HG02678 (cell line): Measurements from ENCODE around the gene EBF3.
"Not testable (repeated sequence)": the region's sequence is repeated elsewhere in the genome, so short reads cannot be mapped to it uniquely, and the experiment has no call there.

Experiments
- ATAC-seq: cut with Tn5 transposase; IDR thresholded peaks from one replicate; pipeline ENCODE4 v1.9.1; 2021; ENCODE audit warnings: mild to moderate bottlenecking, moderate library complexity; ENCODE audit not compliant: unreplicated experiment

The EBF3 gene

GRCh38 chr10:129932751-129933433 lies 31.2 kb downstream of the EBF3 start:
- ATAC-seq: no peak

GRCh38 chr10:129932182-129932581 lies 31.9 kb downstream of the EBF3 start:
- ATAC-seq: no peak

DNA sequence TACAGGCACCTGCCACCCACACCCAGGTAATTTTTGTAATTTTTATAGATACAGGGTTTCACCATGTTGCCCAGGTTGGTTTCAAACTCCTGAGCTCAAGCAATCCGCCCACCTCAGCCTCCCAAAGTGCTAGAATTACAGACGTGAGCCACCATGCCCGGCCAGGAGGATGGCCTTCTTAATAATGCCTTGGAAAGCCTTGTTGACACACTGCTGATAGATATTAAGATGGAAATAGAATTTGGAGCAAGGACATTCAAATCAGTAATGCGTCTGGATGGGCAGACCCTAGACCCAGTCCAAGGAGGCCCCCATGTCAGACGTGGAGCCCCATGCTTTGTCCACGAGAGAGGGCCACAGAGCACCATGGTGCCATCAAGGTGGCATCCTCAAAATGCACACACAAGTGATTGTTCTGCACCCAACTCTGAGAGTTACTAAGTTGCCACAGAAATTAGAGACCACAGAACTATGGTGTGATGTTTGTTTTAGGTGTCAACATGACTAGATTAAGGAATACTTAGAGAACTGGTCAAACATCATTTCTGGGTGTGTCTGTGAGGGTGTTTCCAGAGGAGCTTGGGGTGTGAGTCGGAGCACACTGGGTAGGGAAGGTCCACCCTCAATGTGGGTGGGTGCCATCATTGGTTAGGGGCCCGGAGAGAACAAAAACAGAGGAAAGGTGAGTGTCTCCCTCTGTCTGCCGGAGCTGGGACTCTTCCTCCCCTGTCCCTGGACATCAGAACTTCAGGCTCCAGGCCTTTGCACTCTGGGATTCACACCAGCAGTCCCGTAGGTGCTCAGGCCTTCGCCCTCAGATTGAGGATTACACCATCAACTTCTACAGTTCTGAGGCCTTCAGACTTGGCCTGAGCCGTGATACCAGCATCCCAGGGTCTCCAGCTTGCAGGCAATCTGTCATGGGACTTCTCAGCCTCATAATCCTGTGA lies 34.5 kb downstream of the EBF3 start:
- no peak for ATAC-seq

DNA sequence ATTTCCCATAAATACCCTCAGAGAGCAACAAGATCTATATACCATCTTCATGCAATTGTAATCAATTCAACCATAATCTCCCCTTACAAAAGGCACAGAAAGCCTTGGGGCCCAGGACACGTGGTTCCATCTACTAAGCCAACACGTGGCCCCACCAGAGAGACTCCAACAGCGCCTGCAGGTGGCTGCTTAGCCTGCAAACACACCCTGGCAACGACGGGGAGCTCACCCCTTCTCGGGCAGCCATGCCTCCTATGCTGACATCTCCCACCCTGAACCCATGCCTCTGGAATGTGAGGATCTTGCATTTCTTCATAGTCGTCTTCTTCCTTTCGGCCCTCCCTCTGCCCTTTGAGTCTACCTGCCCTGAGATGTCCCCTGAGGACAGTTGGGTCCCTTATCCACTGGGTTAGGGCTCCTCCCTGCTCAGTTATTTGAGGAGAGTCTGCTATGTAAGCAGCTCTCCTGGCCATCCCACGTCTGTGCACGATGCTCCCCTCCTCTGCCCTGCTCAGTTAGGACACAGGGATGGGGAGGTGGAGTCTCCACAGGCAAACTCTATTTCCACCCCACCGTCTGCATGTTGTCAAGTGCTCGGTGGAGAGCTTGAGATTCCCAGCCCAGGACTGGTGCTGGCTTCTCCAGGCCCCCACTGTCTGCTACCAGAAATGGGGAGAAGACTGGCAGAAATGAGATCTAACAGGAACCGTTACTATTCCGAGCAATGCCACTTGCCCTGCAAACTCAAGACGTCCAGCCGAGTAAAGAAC lies 36.5 kb downstream of the EBF3 start:
- ATAC-seq: no peak

DNA sequence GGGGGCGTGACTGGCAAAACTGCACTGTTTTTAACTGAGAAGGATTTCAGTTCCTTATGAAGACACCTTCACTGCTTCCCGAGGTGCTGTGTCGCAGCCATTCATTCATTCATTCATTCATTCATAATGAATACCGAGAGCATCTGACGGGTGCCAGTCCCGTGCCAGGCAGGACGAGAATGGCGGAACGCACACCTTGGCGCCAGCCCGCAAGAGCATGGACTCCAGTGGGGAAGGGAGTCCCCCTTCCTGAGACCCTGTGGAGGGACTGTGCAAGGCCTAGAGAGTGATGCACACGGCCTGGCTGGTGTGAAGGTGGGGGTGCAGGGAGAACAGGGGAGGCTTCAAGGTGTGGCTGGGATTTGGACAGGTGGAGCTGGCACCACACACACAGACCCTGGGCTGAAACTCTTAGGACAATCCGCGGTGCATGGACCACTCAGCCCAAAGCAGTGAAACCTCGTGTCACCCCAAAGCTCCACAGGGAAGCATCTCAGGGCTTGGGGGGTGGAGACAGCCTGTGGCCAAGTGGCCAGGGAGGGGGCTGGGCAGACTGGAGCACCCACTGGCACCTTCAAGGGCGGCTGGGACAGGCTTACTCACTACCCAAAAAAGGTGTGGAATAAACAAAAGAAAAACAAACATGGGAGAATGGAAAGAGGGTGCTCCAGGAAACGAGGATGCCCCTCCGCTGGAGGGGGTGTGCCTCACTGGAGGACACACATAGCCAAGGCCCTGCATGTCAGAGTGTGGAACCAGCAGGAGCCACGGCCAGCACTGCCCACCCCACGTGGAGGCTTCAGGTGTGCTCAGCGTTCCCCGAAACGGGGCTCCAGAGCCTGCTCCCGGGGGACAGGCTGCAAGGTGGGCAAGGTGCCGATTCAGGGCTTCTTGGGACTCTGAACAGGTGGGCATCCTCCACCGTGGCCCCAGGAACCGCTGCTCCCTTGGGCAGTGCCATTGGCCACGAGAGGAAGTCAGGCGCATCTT lies 37.7 kb downstream of the EBF3 start:
- no peak for ATAC-seq

- no peak for ATAC-seq
Measured at GRCh38 chr10:129924375-129925085, 39.5 kb downstream of the EBF3 start.

DNA sequence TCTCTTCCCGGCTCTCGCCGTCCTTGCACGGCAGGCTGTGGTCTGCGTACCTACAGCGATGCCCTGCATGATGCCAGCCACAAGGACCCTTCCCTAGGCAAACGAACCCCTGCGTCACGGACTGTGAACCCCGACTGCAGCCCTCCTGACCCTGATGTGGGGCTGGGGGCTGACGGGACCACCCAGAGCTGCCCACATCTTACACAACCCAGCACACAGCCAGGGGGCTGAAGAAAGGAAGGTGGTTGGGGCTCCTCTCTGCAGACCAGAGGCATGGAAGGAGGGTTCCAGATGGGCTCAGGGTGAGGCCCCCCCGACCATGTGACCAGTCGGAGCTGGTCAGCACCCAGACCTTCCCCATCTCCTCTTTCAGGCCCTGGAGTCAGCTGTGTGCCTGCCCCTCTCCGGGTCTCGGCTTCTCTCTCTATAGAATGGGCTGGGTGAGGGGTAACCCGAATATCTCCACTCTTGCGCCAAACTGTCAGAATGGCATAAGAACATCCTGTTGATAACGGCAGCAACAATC lies 41.4 kb downstream of the EBF3 start:
- no peak for ATAC-seq

DNA sequence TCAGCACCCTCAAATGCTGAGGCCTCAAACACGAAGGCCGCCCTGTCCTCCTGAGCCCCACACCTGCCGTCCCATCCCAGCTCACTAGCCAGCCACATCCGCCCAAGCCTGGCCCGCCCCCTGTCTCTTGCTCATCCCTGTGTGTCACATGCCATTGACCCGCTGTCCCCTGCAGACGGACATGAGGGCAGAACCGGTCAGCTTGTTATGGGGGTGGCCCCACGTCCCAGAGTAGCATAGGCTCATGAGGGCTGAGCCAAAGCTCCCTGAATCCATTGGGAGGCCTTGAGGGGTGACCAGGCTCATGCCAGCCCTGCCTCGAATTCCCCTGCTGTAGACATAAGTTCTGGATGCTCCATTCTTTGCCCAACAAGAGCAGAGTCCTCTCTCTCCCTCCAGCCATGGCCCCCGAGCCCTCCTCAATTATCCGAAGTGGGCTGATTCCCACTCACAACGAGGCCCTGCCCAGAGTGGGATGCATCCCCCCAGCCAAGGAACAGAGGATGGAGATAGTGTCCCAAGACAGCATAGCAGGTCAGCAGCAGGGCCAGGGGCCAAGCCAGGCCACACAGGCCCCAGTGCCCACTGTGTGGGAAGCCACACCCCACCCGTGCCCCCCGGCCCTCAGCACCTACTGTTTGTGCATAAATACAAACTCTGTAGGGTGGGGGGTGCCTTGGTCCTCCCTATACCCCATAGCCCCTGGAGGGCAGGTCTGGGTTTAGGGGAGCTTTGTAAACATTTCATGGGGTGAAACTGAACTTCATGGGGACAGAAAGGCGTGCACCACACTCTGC lies 42.1 kb downstream of the EBF3 start:
- no peak for ATAC-seq

- ATAC-seq: no peak
Measured at GRCh38 chr10:129921065-129921670, 42.9 kb downstream of the EBF3 start.

DNA sequence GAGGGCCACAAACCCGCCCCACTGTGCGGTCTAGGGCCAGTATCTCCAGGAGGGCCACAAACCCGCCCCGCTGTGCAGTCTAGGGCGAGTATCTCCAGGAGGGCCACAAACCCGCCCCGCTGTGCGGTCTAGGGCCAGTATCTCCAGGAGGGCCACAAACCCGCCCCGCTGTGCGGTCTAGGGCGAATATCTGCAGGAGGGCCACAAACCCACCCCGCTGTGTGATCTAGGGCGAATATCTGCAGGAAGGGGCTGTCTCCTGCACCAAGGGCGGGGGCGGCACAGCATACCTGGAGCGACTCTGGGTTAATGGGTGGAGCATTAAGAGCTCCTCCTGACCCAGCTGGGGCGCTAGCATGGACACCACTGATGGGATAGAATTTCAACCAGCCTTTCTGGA lies 43.9 kb downstream of the EBF3 start:
- ATAC-seq: not testable (repeated sequence)

DNA sequence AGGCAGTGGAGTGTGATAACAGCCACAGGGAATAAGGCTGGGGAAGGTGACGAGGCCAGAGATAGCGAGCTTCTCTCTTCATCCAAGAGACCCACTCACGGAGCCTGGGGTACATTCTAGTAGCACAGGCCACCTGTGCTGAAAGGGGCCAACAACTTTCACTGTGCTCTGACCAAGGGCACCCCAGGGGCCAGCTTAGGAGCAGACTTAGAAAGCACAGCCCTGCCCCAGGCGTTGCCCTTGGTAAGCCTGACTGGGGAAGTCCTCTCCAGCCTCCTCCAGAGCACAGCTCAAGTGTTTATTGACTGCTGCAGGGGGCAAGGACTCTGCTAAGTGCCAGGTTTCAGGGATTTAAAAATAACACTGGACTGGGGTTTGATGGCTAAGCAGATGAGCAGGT lies 44.7 kb downstream of the EBF3 start:
- no peak for ATAC-seq

DNA sequence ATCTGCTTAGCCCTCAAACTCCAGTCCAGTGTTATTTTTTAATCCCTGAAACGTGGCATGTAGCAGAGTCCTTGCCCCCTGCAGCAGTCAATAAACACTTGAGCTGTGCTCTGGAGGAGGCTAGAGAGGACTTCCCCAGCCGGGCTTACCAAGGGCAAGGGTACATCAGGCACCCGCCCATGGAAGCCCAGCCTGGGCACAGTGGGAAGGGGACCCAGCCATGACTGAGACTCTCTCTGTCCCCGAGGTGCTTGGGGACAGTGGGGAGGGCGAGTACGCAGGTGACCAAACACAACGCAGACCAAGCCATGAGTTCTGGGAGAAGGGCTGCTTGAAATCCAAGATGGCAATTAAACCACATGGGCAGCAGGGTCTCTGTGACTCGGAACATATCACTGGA lies 45.2 kb downstream of the EBF3 start:
- no peak for ATAC-seq

GRCh38 chr10:129918401-129918800 lies 45.7 kb downstream of the EBF3 start:
- ATAC-seq: no peak

GRCh38 chr10:129917936-129918335 lies 46.1 kb downstream of the EBF3 start:
- ATAC-seq: no peak

DNA sequence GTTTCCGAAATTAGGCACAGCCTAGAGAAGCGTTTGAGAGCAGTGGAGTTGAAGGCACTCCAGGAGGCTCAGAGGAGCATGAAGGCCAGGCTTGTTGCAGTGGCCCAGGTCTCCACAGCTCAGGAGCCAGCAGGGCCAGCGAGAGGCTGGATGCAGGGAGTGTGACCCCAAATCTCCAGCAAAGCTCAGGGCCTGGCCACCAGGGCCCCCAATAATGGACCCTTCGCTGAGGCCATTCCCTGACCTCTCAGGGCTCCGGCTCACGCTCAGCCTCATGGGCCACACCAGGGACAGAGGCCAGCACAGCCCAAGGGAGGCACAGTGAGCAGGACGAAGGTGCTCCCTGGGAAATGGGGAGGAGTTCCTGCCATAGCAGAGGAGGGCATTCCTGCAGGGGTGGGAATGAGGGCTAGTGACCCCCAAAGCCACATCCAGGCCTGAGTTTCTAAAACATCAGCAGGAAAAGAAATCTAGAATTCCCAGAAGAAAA lies 47.5 kb downstream of the EBF3 start:
- no peak for ATAC-seq

DNA sequence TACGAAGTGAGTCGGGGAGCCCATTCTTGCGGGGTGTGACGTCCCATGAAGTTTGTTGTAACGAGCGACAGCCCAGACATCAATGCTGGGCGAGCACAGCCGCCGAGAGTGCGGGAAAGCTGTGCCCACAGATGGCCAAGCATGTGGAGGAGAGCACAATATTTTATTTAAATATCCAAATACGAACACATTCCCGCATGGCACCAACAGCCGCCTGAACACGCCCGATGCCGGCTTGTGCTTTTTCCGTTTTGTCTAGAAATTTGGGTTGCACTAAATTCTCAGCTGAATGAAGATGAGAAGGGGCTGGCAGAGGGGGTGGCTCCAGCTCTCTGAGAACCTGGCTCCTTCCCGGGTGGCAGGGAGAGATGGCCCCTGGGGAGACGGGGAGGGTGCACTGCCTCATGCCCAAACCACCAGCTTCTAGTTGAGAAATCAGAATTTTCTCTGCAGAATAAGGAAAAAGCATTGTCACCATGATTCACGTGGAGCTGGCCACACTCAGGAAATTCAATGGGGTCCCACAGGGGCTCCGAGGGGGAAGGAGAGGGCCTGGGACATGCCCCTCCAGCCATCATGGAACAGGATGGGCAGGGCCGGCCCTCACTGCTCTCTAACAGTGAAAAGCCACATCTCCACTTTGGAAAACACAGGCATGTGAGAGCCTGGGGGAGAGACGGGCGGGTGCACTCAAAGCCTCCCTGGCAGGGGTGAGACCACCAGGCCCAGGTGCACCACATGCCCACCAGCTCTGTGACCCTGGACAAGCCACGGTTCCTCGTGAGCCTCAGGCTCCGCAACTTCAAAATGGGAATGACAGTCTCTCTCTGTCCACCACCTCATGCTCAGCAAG lies 48.3 kb downstream of the EBF3 start:
- ATAC-seq: no peak

DNA sequence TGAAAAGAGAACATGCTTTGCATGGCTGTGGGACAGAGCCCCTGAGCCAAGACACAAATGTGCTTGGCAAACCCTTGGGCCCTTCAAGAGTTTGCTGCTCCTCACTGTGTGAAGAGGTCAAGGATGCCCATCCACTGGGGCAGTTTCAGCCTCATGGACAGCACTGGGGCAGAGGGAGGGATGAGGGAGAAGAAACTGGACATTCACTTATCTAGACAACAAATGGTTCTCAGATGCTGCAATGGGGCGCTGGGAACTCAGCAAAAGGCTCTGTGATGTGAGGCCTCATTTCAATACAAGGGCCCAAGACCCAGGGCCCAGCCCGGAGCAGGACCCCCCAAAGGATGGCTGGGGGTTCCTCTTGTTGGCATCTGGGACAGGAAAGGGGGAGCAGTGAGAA lies 49.1 kb downstream of the EBF3 start:
- ATAC-seq: no peak
